B cell (primary cell): ENCODE results near the gene TBC1D17. TPM values are rescaled to one million over a fixed set of nuclear protein-coding genes. Genes with fewer than 3 reads are reported as not detected.
A peak's percentile ranks its signal among the peaks of the same experiment; 100 is the strongest.

Experiments
- ATAC-seq: fragments of 200-7000 bp; cut with Tn5 transposase; one replicate; pipeline ENCODE4 v1.10.0; 2021; ENCODE audit warnings: low read depth, mild to moderate bottlenecking, moderate number of reproducible peaks, moderate library complexity
- CTCF ChIA-PET: fragments of 350-600 bp; sonication (Branson Sonifier 250); formaldehyde crosslinking; loops from one replicate; lab custom pipeline; 2021; ENCODE audit warnings: antibody characterized with exemption, inconsistent platforms; lab: Charles Lee
- POLR2A ChIA-PET: fragments of 350-600 bp; sonication (Branson Sonifier 250); formaldehyde crosslinking; loops from one replicate; lab custom pipeline; 2021; ENCODE audit warnings: antibody characterized with exemption; lab: Charles Lee
- DNase-seq: peaks from one replicate; pipeline ENCODE4 v3.0.0; 2013
- H2AFZ ChIP-seq: 2 replicates; pipeline ENCODE4 v1.6.1; 2012; ENCODE audit warnings: mild to moderate bottlenecking, low read depth, low read length; ENCODE audit not compliant: insufficient read depth, poor library complexity, severe bottlenecking
- H3K27ac ChIP-seq, 2 donors: 1 replicate in 1 of 2; 2 replicates in 1 of 2; pipeline ENCODE4 v1.5.1; 2012 to 2013; ENCODE audit warnings: low read length in 2 of 2, mild to moderate bottlenecking in 2 of 2, moderate library complexity in 1 of 2
- H3K27me3 ChIP-seq, 4 experiments: fragments of 200-600 bp in 1 of 4; sonication (generic) in 1 of 4; replicated peaks in 1 of 4; 1 replicate in 2 of 4; 2 replicates in 2 of 4; pipeline versions ENCODE4 v1.6.1 to v1.7.0; 2013 to 2016; ENCODE audit warnings: low read length in 3 of 4, mild to moderate bottlenecking in 2 of 4, mixed read lengths in 1 of 4, moderate library complexity in 1 of 4; ENCODE audit not compliant: insufficient read depth in 4 of 4, control insufficient read depth in 3 of 4; ENCODE audit errors: control extremely low read depth in 1 of 4
- H3K36me3 ChIP-seq, 2 experiments: replicated peaks in 1 of 2; 1 replicate in 1 of 2; 2 replicates in 1 of 2; pipeline versions ENCODE4 v1.6.1 to v1.7.1; 2013; ENCODE audit warnings: low read length in 1 of 2; ENCODE audit not compliant: insufficient read depth in 2 of 2, control insufficient read depth in 1 of 2; ENCODE audit errors: control extremely low read depth in 1 of 2, extremely low read depth in 1 of 2
- H3K4me1 ChIP-seq, 2 donors: fragments of 200-600 bp in 1 of 2; sonication (generic) in 1 of 2; 1 replicate in 1 of 2; 2 replicates in 1 of 2; pipeline versions ENCODE4 v1.5.1 to v1.6.1; 2013 to 2017; ENCODE audit warnings: low read length in 2 of 2; ENCODE audit not compliant: control insufficient read depth in 2 of 2, insufficient read depth in 2 of 2
- H3K4me2 ChIP-seq: replicated peaks from 2 replicates; pipeline ENCODE3; 2012; ENCODE audit warnings: mild to moderate bottlenecking, low read depth, low read length; ENCODE audit not compliant: poor library complexity, severe bottlenecking
- H3K4me3 ChIP-seq, 5 experiments: fragments of 200-600 bp in 1 of 5; sonication (generic) in 1 of 5; 1 replicate in 3 of 5; 2 replicates in 2 of 5; pipeline versions ENCODE4 v1.5.1 to v1.7.0; 2011 to 2016; ENCODE audit warnings: low read length in 4 of 5, mild to moderate bottlenecking in 4 of 5, low read depth in 2 of 5, control low read depth in 1 of 5, moderate library complexity in 1 of 5; ENCODE audit not compliant: insufficient read depth in 1 of 5; ENCODE audit errors: control extremely low read depth in 1 of 5, extremely low read depth in 1 of 5
- H3K79me2 ChIP-seq: fragments of 200-600 bp; sonication (generic); one replicate; pipeline ENCODE4 v1.6.0; 2016; ENCODE audit warnings: low read length; ENCODE audit not compliant: control insufficient read depth, insufficient read depth
- H3K9ac ChIP-seq: fragments of 200-600 bp; sonication (generic); 2 replicates; pipeline ENCODE4 v1.6.1; 2017; ENCODE audit warnings: mild to moderate bottlenecking, low read length, moderate library complexity
- H3K9me3 ChIP-seq, 3 donors: one replicate each; pipeline versions ENCODE4 v1.6.1 to v1.7.1; 2013; ENCODE audit warnings: low read length in 2 of 3; ENCODE audit not compliant: control insufficient read depth in 2 of 3, insufficient read depth in 1 of 3; ENCODE audit errors: control extremely low read depth in 1 of 3
- H4K20me1 ChIP-seq: 2 replicates; pipeline ENCODE4 v1.6.0; 2012; ENCODE audit warnings: mild to moderate bottlenecking, low read length; ENCODE audit not compliant: insufficient read depth, control insufficient read depth, poor library complexity, severe bottlenecking
- H3K27ac Mint-ChIP-seq: one replicate; pipeline ENCODE4 v1.8.0; 2021; ENCODE audit warnings: mixed read lengths
- H3K27me3 Mint-ChIP-seq: one replicate; pipeline ENCODE4 v1.8.0; 2021; ENCODE audit warnings: mixed read lengths
- H3K4me1 Mint-ChIP-seq: one replicate; pipeline ENCODE4 v1.8.0; 2021; ENCODE audit warnings: mixed read lengths
- H3K4me3 Mint-ChIP-seq: one replicate; pipeline ENCODE4 v1.8.0; 2021; ENCODE audit warnings: mixed read lengths
- H3K9me3 Mint-ChIP-seq: one replicate; pipeline ENCODE4 v1.8.0; 2022; ENCODE audit warnings: mixed read lengths; ENCODE audit not compliant: insufficient read depth
- EZH2 ChIP-seq: IDR thresholded peaks from 2 replicates; pipeline ENCODE4 v1.6.1; 2012; ENCODE audit warnings: borderline replicate concordance, low read depth, mild to moderate bottlenecking, moderate library complexity, low read length; ENCODE audit not compliant: insufficient read depth, poor library complexity, severe bottlenecking
- WGBS: methylation state at CpG from one replicate; pipeline ENCODE4 v1.1.5; 2013; ENCODE audit warnings: missing lambda C conversion rate; ENCODE audit not compliant: insufficient coverage; 5-methylcytosine and 5-hydroxymethylcytosine counted together
- intact Hi-C: fragments of 100-400 bp; cut with micrococcal nuclease; formaldehyde crosslinking; loops from one replicate; pipeline ENCODE4 v1.10.0; 2022
- polyA plus RNA-seq: library from polyadenylated mRNA; depleted of rRNA; stranded (reverse); fragments of >200 nt; gene quantifications from 2 replicates; pipeline ENCODE4 v1.2.3, GENCODE V29; 2012
- total RNA-seq, 2 donors: library from RNA; stranded (reverse); fragments of 120-200 nt in 1 of 2; gene quantifications; 1 replicate in 1 of 2; 2 replicates in 1 of 2; pipeline versions ENCODE4 v1.2.3 to v1.2.4, GENCODE V29; 2013 to 2022
- TF ChIP-seq, protein P1 (sequence below): fragments of 200-600 bp; IDR thresholded peaks from one replicate; pipeline ENCODE4 v1.8.0; 2022; ENCODE audit warnings: antibody characterized with exemption, mild to moderate bottlenecking

Gene TBC1D17
- total and polyA plus RNA-seq, 2 donors (not counting 1 experiment from before 2014, with no cell fraction given): 85.7 to 98.7 TPM

DNA sequence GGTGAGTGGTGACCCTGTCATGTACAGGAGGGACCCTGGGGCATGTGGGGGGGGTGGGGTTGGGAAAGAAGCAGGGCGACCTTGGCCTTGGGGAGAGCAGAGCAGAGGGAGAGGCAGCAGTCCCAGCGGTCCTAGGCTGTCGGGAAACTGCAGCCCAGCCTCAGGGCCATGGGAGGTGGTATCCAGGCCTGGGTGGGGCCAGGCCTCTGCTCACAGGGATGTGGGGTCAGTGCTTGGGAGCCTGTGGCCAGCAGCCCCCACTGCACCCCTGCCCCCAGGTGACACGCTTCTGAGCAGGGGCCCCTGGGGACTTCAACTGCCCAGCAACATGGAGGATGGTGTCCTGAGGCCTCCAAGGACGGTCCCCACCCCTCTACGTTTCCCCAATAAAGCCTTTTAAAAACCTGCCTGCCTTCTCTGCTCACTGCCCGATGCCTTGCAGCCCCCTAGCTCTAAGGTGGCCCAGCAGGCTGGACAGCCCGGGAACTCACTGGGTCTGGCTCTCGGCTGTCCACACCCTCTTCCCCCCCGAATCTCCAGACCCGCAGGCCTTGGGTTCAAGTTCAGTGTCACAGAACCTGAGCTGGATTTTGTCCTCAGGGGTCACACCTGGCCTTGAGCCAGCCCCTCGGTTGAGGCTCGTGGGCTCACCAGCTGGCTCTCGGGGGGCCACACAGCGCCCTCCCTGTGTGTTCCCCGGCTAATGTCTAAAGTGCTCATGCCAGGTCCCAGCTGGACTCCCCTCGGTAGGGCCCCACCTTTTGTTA, 17.0 kb upstream of the TBC1D17 start:
- H3K9me3 Mint-ChIP-seq: no peaks in the 10 kb centered on the region
- H3K27me3 Mint-ChIP-seq: no peaks in the 10 kb centered on the region
- ChIA-PET CTCF (no interaction called here), POLR2A (interaction anchor here (0.5 to 1.5 kb wide), 3 partner anchors 9 to 134 kb away, joined by 3 to 7 read pairs (median 3); partner anchors contain the start of gene PTOV1)
- Histone ChIP-seq H3K4me3 (no peak overlapping the region), H3K4me2 (no peak overlapping the region), H3K27ac (no peak overlapping the region), H3K27me3 (no peaks in the 10 kb centered on the region), H4K20me1 (peaks cover 88% of the 10 kb centered on the region), H3K4me1 (peaks cover 0 to 5% of the 10 kb centered on the region in 2 donors), H3K79me2 (peaks cover 32% of the 10 kb centered on the region), H3K36me3 (peaks cover 0 to 74% of the 10 kb centered on the region in 2 experiments), H3K9me3 (no peaks in the 10 kb centered on the region), H2AFZ (no peak overlapping the region), H3K9ac (no peak overlapping the region)
- TF ChIP-seq EZH2: no peak
- TF ChIP-seq, protein P1, sequence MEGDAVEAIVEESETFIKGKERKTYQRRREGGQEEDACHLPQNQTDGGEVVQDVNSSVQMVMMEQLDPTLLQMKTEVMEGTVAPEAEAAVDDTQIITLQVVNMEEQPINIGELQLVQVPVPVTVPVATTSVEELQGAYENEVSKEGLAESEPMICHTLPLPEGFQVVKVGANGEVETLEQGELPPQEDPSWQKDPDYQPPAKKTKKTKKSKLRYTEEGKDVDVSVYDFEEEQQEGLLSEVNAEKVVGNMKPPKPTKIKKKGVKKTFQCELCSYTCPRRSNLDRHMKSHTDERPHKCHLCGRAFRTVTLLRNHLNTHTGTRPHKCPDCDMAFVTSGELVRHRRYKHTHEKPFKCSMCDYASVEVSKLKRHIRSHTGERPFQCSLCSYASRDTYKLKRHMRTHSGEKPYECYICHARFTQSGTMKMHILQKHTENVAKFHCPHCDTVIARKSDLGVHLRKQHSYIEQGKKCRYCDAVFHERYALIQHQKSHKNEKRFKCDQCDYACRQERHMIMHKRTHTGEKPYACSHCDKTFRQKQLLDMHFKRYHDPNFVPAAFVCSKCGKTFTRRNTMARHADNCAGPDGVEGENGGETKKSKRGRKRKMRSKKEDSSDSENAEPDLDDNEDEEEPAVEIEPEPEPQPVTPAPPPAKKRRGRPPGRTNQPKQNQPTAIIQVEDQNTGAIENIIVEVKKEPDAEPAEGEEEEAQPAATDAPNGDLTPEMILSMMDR: no peak
- intact Hi-C loops: no loop called here
- no peak for ATAC-seq
- peak; percentile 37 for DNase-seq
- 90% methylated on average over 17 of the region's 17 CpGs for WGBS
- H3K4me1 Mint-ChIP-seq: peaks cover 16% of the 10 kb centered on the region
- H3K27ac Mint-ChIP-seq: no peak overlapping the region
- H3K4me3 Mint-ChIP-seq: no peak overlapping the region

DNA sequence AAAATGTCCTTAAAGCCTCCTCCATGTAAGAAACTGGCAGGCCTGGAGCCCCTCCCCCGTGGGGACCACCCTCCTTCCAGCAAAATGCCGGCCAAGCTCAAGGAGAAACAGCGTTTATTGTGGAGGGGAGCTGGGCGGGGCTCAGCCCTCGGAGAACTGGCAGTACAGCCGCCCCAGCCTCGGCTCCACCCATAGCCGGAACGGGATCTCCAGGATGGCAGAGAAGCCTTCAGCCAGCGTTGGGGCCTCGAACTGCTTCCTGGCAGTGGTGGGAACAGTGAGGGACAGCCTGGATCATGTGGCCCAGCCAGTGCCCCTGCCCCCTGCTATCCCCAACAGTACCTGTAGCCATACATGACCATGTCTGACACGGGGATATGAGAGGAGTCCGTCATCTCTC, 16.4 kb upstream of the TBC1D17 start:
- Histone ChIP-seq H3K36me3 (peaks cover 0 to 73% of the 10 kb centered on the region in 2 experiments), H3K9me3 (no peaks in the 10 kb centered on the region), H3K4me2 (no peak overlapping the region), H2AFZ (no peak overlapping the region), H3K79me2 (peaks cover 36% of the 10 kb centered on the region), H3K27ac (no peak overlapping the region), H3K27me3 (no peaks in the 10 kb centered on the region), H3K4me1 (peaks cover 1 to 11% of the 10 kb centered on the region in 2 donors), H3K9ac (no peak overlapping the region), H3K4me3 (no peak overlapping the region), H4K20me1 (peaks cover 86% of the 10 kb centered on the region)
- ATAC-seq: no peak
- Mint-ChIP-seq H3K9me3 (no peaks in the 10 kb centered on the region), H3K4me3 (no peak overlapping the region), H3K27me3 (no peaks in the 10 kb centered on the region), H3K27ac (no peak overlapping the region), H3K4me1 (peaks cover 20% of the 10 kb centered on the region)
- ChIA-PET CTCF (interaction anchor here (0.6 kb wide), 1 partner anchor 587 kb away, joined by 3 read pairs; no protein-coding TSS in a partner anchor), POLR2A (interaction anchor here (0.7 to 1.5 kb wide), 2 partner anchors 10 to 38 kb away, joined by 3 to 7 read pairs; partner anchors contain the start of gene PTOV1)
- intact Hi-C loops: no loop called here
- TF ChIP-seq, protein P1: no peak
- TF ChIP-seq EZH2: no peak
- 89% methylated on average over 8 of the region's 13 CpGs for WGBS
- peak; percentile 32 for DNase-seq
